HG03025 (cell line): ENCODE data around the gene LMOD1.
"Not testable (repeated sequence)": the region's sequence is repeated elsewhere in the genome, so short reads cannot be mapped to it uniquely, and the experiment has no call there.

Experiments
- ATAC-seq: cut with Tn5 transposase; IDR thresholded peaks from one replicate; pipeline ENCODE4 v1.9.1; 2021; ENCODE audit warnings: mild to moderate bottlenecking, moderate library complexity; ENCODE audit not compliant: unreplicated experiment, low FRiP score

Gene LMOD1

GRCh38 chr1:201949491-201949890 lies 3.1 kb upstream of the LMOD1 start:
- no peak for ATAC-seq

DNA sequence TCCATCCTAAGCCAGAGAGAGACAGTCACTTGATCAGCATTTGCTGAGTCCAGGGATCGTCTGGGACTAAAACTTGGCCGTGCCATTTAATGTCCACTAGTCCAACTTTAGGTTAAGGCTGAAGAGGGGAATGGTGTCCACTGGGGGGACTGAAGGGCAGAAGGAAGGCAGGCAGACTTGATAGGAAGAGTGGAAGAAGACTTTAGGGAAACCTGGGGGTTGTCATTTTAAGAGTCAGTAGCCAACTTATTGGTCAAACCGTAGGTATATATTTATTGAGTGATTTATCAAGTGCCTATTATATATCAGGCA lies 1.3 kb upstream of the LMOD1 start:
- no peak for ATAC-seq

DNA sequence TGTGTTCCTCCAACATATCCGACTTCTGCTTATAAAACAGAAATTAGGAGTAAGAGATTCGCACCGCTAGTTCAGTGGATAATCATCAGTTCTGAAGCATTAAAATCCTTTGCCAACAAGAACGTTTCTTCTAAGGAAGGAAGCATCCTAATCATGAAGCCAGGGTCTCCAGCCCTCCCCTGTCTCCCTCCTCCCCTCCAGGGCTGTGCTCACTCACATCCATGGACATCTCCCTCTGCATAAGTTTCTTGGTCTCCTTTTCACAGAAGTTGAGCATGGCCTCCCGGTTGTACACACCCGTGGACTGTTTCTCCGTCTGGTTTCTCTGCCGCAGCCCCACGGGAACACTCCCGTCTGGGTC lies 505 bp downstream of the LMOD1 start:
- ATAC-seq = no peak

GRCh38 chr1:201945157-201945556 lies 1.2 kb downstream of the LMOD1 start:
- no peak for ATAC-seq

- ATAC-seq = no peak
Observed at GRCh38 chr1:201944639-201945038, 1.7 kb downstream of the LMOD1 start.

- ATAC-seq = no peak
Observed at GRCh38 chr1:201944002-201944401, 2.3 kb downstream of the LMOD1 start.

GRCh38 chr1:201942129-201942495 lies 4.2 kb downstream of the LMOD1 start:
- ATAC-seq = no peak

- no peak for ATAC-seq
Observed at GRCh38 chr1:201941420-201942128, 4.8 kb downstream of the LMOD1 start.

GRCh38 chr1:201940316-201940715 lies 6.0 kb downstream of the LMOD1 start:
- ATAC-seq = not testable (repeated sequence)

DNA sequence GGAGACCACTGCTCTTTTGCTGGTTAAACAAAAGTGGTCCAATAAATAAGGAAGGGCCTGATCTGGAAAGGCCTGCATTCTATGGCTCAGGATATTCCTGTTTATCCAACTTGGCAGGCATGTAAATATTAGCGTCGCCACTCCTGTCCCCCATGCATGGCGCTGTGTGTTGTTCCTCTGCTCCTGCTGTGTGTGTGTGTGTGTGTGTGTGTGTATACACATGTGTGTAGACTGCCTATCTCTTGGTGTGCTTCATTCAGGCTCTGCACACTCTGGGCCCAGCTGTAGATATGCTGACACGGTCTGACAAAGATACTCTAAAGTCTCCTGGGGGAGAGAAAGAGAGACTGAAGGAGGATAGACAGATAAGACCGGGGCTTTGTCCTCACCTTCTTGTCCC lies 6.8 kb downstream of the LMOD1 start:
- ATAC-seq = no peak

- no peak for ATAC-seq
Observed at GRCh38 chr1:201939148-201939547, 7.2 kb downstream of the LMOD1 start.

DNA sequence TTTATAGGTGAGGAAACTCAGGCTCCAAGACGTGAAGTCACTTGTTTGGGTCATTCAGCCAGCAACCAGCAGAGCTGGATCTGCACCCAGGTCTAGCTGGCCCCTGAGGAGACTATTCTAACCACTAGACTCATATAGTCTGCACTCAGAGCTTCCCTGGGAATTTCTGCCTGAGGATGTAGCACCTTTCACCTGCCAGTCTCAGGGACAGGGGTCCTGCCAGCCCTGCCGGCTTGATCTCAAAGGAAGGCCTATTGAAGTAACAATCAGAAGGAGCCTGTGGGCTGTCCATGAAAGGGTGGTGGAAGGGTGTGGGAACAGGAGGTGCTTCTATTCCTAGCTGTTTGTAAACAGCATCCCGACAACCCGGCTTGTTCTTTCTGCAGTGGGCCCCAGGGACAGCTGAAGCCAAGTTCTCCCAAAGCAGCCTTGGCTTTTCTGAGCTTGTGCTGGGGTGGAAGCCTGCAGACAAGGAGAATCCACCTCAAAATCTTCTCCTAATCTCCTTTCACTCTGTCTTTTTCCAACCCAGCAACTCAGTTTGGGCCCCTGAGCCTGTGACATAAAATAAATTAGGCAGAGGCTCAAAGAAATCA lies 7.8 kb downstream of the LMOD1 start:
- ATAC-seq = no peak

GRCh38 chr1:201937624-201938213 lies 8.6 kb downstream of the LMOD1 start:
- ATAC-seq = no peak

- ATAC-seq = no peak
Observed at GRCh38 chr1:201933840-201934430, 12.4 kb downstream of the LMOD1 start.

DNA sequence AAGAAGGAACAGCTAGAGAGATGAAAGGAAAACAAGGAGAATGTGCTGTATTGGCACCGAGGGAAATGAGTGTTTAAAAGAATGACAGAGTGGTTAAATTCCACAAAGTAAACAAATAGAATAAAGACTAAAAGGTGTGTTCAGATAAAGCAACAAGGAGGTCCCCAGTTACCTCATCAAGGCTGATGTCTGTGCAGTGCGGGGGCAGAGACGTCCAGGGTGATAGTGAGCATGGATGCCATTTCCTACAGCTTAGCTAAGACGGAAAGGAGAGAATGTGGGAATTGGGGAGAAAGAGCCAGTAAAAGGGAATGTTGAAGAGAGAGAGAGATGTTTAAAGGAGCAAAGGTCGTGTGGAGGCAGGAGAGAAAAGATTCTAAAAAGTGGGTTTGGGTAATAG lies 15.5 kb downstream of the LMOD1 start:
- ATAC-seq = no peak

GRCh38 chr1:201930137-201930536 lies 16.2 kb downstream of the LMOD1 start:
- ATAC-seq = no peak

- ATAC-seq = no peak
Observed at GRCh38 chr1:201928266-201928665, 18.1 kb downstream of the LMOD1 start.

GRCh38 chr1:201925981-201926645 lies 20.2 kb downstream of the LMOD1 start:
- ATAC-seq = no peak

DNA sequence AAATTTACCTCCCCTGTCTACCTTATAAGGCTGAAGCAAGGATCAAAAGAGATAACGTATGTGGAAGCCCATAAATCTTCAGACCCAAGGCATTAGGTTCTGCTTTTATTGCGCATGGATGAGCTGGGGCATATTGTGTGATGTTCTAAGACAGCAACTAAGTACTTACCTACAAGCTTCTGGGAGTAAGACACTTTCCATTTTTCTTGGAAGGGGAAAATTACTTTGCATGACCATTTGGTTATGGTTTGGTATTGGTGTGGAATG lies 21.1 kb downstream of the LMOD1 start:
- ATAC-seq = no peak

DNA sequence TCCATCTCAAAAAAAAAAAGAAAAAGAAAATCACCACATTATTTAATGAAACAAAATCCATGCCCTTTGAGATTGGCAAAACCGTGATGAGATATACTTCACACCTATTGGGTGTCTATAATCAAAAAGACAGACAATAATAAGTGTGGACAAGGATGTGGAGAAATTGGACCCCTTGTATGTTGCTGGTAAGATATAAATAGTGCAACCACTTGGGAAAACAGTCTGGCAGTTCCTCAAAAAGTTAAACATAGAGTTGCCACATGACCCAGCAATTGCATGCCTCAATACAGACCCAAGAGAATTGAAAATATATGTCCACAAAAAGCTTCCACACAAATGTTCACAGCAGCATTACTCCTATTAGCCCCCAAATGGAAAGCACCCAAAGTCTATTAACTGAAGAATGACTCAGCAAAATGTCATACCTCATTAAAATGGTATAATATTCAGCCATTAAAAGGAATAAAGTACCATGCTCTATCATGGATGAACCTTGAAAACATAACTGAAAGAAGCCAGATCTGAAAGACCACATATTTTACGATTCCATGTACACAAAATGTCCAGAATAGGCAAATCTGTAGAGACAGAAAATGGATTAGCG lies 24.3 kb downstream of the LMOD1 start:
- ATAC-seq = no peak

GRCh38 chr1:201918343-201918742 lies 28.0 kb downstream of the LMOD1 start:
- no peak for ATAC-seq
